Heart left ventricle (tissue), 13 donors: ENCODE measurements around the gene SMIM5.

Experiments used
- CTCF ChIP-seq, 12 donors: fragments of 200-600 bp; sonication (generic) in 4 of 12; IDR thresholded peaks; one replicate each; pipeline versions ENCODE4 v1.5.0 to v1.8.0; 2018 to 2022; ENCODE audit warnings: antibody characterized with exemption in 12 of 12, mild to moderate bottlenecking in 5 of 12
- POLR2A ChIP-seq, 2 donors: fragments of 450-650 bp; IDR thresholded peaks; one replicate each; pipeline ENCODE4 v1.6.1; 2017; ENCODE audit warnings: antibody characterized with exemption in 2 of 2, mild to moderate bottlenecking in 2 of 2, moderate library complexity in 2 of 2
- donor health status: ischemic (EF 13 %, LVEDD 7.1; RV severe dilation, severe dysfunction).
- donor health status: DM: no; HTN: yes; CAD: no.
- donor health status: DM: no; HTN: no; CAD: no.
- donor health status: ischemic (EF 25% LVEDD 6.9; RV normal size, moderate dysfunction).
- donor health status: ischemic (EF 25% LVEDD 5.7; RV mildly dilated, moderate dysfunction).
- donor health status: ischemic (EF 35%, LVEDD 5.7; RV mildly dilated, moderate dysfunction).
- donor health status: nonischemic (EF 11% LVEDD 7.7; RV severe dilation, severe dysfunction).
- donor health status: DM: yes; HTN: yes; CAD: no.
- donor health status: PGD.
- donor health status: ischemic (EF 29% LVEDD 5.4; RV normal size, mild dysfunction).
- donor health status: nonischemic (EF 23%, LVEDD 6.1; RV moderate dilation, normal function).

GRCh38 chr17:75639327-75639726 lies 6.1 kb downstream of the SMIM5 start:
- TF ChIP-seq POLR2A (IDR thresholded peaks at IDR 0.05): no peak
- TF ChIP-seq CTCF (IDR thresholded peaks at IDR 0.05): no peak
